HG03039 (cell line): ENCODE measurements around the gene BTD.
"Not testable (repeated sequence)": the region's sequence is repeated elsewhere in the genome, so short reads cannot be mapped to it uniquely, and the experiment has no call there.

Experiments used
- ATAC-seq: cut with Tn5 transposase; IDR thresholded peaks from one replicate; pipeline ENCODE4 v1.9.1; 2021; ENCODE audit warnings: mild to moderate bottlenecking, moderate library complexity; ENCODE audit not compliant: unreplicated experiment

Gene BTD

DNA sequence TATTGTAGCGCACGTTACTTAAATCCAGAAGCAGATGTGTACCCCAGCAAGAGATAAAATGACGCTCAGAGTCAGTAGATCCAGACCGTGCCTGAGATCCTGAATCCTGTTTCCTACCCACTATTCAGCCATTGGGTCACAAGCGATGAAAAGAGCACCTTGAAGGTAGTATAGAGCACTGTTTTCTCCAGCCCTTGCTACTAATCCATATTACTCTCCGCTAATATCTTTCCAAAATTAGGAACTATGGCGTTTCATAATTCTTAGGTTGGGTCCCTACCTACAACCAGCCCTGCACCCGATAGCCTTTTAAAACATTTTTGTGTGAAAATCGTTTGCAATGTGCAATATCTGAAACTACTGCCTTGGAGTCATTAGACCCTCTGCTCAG, 596 bp downstream of the BTD start:
- peak; percentile 2 for ATAC-seq

DNA sequence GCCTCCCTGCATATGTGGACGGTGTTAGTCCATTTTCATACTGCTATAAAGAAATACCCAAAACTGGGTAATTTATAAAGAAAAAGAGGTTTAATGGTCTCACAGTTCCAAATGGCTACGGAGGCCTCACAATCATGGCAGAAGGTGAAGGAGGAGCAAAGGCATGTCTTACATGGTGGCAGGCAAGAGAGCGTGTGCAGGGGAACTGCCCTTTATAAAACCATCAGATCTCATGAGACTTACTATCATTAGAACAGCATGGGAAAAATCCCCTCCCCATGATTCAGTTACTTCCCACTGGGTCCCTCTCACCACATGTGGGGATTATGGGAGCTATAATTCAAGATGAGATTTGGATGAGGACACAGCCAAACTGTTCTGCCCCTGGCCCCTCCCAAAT, 1.3 kb downstream of the BTD start:
- not testable (repeated sequence) for ATAC-seq

DNA sequence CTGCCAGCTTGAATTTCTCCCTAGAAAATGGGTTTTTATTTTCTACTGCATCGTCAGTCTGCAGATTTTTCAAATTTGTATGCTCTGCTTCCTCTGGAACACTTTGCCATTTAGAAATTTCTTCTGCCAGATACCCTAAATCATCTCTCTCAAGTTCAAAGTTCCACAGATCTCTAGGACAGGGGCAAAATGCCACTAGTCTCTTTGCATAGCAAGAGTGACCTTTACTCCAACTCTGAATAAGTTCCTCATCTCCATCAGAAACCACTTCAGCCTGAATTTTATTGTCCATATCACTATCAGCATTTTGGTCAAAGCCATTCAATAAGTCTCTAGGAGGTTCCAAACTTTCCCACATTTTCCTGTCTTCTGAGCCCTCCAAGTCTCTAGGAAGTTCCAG, 3.0 kb downstream of the BTD start:
- not testable (repeated sequence) for ATAC-seq

GRCh38 chr3:15606434-15606891, 4.9 kb downstream of the BTD start:
- ATAC-seq = no peak

DNA sequence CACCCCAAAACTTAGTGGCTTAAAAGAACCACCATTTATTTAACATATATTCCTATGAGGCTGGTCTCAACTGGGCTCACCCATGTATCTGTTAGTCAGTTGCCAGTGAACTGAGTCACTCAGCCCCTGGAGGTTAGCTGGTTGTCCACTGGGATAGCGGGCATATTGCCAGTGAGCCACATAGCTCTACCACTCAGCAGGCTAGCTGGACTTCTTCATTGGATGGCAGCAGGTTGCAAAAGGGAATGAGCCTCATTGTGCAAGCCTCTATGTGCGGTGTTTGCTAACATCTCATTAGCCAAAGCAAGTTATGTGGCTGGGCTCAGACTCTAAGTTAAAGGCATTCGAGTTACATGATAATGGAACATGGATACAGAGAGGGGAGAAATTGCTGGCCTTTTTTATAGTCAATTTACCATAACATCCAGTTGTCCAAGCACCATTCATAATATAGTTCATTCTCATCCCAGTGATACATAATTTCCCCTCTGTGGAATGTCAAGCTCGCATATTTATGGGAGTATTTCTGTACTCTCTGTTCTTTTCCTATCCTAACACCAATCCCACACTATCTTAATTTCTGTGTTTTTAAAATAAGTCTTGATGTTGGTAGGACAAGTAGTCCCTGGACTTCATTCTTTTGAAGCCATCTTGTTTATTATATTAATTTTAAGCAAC, 8.7 kb downstream of the BTD start:
- ATAC-seq = no peak

DNA sequence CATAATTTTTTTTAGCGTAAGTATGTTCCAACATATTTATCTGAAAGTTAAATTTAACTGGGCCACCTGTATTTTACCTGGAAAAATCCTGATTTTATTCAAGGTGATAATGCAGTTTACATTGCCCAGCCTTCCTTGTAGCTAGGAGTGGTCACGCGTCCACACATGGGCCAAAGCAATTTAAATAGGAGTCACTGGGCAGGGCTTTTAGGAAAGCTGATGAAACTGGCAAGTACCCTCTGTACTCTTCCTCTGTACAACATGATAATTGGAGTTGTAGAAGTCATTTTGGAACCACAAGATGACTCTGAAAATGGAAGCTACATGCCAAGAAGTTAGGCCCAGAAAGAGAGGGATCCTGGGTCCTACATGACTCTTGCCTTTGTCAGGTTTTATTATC, 9.5 kb downstream of the BTD start:
- no peak for ATAC-seq

DNA sequence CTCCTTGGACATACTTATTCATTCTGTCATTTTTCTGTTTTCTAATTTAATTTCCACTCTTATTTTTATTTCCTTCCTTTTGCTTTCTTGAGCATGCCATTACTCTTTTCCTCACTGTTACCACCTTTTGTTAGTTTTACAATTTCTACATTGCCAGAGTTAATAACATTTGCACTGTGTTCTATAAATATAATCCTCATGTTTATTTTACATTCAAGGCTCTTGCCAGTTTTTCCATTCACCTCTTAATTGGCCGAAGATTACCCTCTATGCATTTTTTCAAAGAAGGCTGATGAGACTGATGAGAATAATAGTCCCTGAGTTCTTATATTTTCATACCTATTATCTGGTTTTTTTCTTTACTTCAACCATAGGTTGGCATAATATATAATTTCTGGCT, 10.5 kb downstream of the BTD start:
- ATAC-seq = no peak

DNA sequence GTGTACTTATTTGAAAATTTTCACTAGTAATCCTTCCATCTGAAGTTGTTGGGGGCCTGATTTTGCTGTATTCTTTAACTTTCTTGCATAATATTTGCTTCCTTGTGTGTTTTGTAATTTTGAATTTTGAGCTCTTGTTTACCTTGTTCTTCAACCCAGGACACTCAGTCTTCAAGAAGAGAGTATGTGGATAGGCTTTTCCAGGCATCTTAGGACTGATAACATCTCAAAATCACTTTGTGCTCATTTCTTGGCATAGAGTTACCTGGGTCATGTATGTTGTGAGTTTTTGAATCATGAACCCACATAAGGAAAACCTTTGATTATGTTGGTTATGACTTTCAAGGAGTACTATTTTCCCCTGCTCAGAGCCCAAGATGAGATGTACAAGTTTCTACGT, 13.4 kb downstream of the BTD start:
- ATAC-seq = no peak

GRCh38 chr3:15616053-15616452, 14.5 kb downstream of the BTD start:
- ATAC-seq = no peak

- not testable (repeated sequence) for ATAC-seq
These were observed 18.3 kb downstream of the BTD start for GRCh38 chr3:15619659-15620464.

DNA sequence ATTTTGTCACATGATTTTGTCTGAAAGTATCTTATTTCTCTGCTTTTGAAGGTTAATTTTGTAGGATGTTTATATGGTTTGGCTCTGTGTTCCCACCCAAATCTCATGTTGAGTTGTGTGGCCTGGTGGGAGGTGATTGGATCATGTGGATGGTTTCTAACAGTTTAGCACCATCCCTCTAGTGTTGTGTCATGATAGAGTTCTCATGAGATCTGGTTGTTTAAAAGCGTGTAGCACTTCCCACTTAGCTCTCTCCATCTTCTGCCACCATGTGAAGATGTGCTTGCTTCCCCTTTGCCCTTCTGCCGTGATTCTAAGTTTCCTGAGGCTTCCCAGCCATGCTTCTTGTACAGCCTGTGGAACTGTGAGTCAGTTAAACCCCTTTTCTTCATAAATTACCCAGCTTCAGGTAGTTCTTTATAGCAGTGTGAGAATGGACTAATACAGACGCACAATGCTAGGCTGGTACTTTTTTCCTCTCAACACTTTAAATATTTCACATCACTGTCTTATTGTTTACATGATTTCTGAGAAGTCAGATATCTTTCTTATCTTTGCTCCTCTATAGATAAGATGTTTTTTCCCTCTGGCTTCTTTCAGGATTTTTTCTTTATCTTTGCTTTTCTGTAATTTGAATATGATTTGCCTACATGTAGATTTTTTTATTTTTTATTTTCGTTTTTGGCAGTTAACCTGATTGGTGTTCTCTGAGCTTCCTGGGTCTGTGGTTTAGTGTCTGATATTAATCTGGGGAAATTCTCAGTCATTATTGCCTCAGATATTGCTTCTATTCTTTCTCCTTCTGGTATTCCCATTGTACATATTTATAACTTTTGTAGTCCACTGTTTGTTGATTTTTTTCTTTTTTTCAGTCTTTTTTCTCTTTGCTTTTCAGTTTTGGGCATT, 22.2 kb downstream of the BTD start:
- no peak for ATAC-seq

- ATAC-seq = no peak
These were observed 27.4 kb downstream of the BTD start for GRCh38 chr3:15628967-15629366.

DNA sequence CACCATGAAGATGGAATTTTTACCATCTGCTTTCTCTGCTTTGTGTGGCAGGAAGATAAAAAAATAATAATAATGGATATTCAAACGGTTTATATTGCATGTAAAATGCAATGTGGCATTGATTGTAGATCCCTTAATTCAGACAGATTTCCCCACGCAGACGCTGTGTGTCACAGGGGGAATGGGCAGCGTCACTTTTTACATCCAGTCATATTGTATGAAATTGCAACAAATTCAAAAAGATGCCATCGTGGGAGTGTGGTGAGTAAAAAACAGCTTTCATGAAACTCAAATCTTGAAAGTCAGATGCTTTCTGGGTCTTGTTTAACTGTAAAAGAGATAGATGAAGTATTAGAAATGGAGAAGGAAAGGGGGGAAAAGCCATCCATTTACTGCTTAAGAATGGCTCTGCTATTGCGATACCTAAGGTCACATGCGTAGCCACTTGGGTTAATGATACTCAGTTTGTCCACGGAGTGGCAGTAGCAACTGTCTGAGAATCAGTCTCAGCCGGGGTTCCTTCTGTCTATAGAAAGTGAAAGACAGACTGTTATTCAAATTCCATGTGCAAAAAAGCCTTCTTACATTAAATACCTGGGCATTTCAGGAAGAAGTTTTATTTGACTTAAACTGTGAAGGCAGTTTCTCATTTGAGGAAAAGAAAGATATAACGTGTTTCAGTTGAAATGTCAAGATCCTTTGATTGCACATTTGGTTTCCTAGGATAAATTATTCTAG, 28.5 kb downstream of the BTD start:
- ATAC-seq = peak; percentile 84

- no peak for ATAC-seq
These were observed 29.3 kb downstream of the BTD start for GRCh38 chr3:15630646-15631350.

- ATAC-seq = no peak
These were observed 30.1 kb downstream of the BTD start for GRCh38 chr3:15631426-15632211.

DNA sequence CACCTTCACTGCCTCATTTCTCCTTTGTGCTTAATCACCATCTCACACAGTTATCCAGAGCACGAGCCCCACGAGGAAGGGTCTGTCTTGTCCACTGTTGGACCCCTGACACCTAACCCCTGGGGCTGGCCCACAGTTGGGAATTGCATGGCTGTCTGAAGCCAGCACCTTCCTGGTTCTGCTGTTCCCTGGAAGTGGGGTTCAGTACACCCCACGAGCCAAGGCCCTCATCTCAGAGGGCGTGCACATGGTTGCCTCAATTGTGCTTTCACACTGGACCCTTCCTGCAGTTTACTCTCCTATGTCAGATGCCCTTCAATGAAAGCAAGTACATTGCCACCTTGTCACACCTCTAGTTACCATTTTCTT, 30.7 kb downstream of the BTD start:
- ATAC-seq = no peak

GRCh38 chr3:15633159-15633558, 31.6 kb downstream of the BTD start:
- no peak for ATAC-seq

DNA sequence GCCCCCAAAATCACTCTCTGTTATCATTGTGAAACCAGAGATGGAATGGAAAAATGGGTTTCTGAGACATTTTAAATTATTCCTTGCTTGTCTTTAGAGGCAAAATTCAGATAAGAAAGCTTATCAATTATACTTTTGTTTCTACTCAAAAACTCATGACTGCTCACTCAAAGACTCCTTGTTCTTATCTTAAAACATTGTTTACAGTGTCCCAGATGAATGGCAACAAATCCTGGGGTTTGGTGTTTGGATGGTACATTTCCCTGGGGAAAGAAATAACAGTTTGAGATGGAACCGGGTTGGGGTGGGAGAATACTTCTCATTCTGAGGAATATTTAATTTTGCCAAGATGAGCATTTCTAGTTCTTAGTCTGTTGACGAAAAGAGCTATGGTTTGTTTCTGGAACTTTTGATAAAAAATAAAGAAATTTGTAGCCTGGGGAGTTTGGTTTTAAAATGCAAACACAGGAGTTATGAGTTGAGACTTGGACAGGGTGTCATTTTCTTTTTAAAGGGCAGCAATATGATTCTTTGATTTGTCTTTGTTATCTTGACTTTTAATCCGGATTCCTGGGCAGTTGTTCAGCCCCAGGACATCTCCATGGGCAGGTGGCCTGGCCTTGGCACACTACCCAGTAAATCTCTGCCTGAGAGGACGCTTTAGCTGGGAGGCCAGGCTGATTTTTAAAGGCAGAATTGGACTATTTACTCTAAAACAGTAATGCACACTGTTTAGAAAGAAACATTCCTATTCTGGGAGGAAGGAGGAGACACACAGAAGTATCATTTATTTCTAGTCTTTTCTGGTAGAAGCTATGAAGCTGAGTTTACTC, 32.4 kb downstream of the BTD start:
- no peak for ATAC-seq
